IPS-18a (cell line): Measurements from ENCODE around the gene SMARCD3.

ENCODE experiments used
- H3K27ac ChIP-seq: one replicate; pipeline ENCODE4 v1.5.1; 2013; ENCODE audit warnings: low read length
- H3K27me3 ChIP-seq: one replicate; pipeline ENCODE4 v1.6.1; 2013; ENCODE audit warnings: mild to moderate bottlenecking, low read length; ENCODE audit not compliant: control insufficient read depth, insufficient read depth
- H3K36me3 ChIP-seq: one replicate; pipeline ENCODE4 v1.6.1; 2013; ENCODE audit warnings: low read depth, low read length; ENCODE audit not compliant: control insufficient read depth
- H3K4me1 ChIP-seq: one replicate; pipeline ENCODE4 v1.6.1; 2013; ENCODE audit warnings: low read depth, low read length; ENCODE audit not compliant: control insufficient read depth
- H3K4me3 ChIP-seq: one replicate; pipeline ENCODE4 v1.5.1; 2013; ENCODE audit warnings: low read length
- H3K9ac ChIP-seq: one replicate; pipeline ENCODE4 v1.6.1; 2013; ENCODE audit warnings: mild to moderate bottlenecking, low read length, moderate library complexity
- H3K9me3 ChIP-seq: one replicate; pipeline ENCODE4 v1.6.1; 2013; ENCODE audit warnings: low read depth, low read length; ENCODE audit not compliant: control insufficient read depth

Gene SMARCD3

DNA sequence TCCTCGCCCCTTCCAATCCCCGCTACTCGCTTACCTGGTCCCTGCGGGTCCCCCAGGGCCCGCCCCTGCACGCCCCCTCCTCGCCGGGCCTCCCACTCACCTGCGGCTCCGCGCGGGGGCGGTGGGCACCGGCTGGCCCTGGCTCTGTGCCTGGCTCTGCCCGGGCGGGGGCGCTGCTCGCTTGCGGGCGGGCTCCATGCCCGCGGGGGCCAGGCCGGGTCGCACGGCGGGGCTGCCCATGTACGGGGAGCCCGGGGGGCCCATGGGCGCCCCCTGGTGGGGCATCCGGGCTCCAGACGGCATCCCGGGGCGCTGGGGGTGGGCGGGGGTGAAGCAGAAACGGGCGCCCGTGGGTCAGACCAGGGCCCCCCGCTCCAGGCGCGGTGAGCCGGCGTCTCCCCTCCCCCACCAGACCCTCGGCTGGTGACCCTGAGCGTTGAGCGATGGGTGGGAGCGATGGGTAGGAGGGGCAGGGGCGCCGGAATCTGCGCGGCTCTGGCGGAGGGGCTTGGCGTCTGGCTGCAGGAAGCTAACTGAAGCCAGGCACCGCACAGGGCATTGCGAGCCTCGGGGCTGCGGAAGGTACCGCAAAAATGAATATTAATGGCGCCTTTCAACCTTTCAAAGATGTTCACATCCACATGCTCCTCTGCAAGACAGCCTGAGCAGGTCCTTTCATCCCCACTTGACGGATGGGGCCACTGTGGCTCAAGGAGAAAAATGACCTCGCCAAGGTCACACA, 3.0 kb downstream of the SMARCD3 start:
- Histone ChIP-seq H3K27me3 (peaks cover 68% of the 10 kb centered on the region), H3K9ac (no peak overlapping the region), H3K36me3 (no peaks in the 10 kb centered on the region), H3K27ac (no peak overlapping the region), H3K4me3 (peak overlapping the region; percentile 57), H3K4me1 (peaks cover 26% of the 10 kb centered on the region), H3K9me3 (no peaks in the 10 kb centered on the region)

DNA sequence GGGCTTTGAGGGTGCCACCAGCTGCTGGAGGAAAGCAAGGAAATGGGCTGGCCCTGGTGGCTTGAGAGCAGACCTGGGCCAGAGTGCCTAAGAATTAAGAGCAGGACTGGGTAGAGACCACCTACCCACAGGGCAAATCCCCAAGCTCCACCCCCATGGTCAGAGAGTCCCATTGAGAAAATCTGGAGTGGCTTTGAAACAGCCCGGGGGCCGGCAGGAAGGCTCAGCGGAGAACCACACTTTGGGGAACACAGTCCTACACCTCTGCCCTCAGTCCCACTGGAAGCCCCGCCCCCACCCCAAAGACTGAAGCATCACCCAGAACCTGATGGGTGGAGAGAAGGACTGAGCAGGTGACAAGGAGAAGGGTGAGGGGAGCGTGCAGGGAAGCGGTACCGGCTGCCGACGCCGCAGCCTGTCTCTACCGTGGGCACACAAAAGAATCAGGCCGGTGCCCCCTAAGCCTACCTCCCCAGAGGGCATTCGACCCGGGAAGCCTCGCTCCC, 3.6 kb downstream of the SMARCD3 start:
- Histone ChIP-seq H3K9me3 (no peaks in the 10 kb centered on the region), H3K27ac (no peak overlapping the region), H3K4me3 (peak overlapping the region; percentile 57), H3K4me1 (peaks cover 22% of the 10 kb centered on the region), H3K9ac (no peak overlapping the region), H3K36me3 (no peaks in the 10 kb centered on the region), H3K27me3 (peaks cover 61% of the 10 kb centered on the region)

DNA sequence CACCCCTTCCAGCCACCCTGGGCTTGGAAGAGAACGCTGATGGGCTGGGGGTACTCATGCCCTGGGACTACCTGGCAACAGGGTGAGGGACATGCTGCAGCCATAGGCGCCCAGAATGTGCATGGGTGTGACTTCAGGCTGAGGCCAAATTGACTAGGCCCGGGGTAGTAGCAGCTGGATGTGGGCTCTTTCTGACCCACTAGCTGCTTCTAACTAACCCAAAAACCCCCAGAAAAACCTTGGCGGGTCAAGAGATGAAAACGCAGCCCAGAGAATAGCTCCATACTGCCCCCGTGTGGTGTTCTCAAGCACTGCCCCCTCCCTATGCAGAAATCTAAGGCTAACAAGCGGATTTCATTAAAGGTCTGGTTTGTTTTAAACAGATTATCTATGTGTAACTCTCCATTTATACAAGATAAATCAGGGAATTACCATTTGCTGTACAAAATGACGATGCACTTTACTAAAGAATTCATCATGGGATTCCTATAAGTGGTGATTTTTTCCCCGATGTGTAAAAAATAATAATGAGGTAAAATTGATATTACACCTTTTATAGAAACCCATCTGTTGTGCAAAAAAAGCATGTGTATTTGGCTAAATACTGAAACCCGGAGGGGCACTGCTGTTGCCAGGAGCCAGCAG, 4.2 kb downstream of the SMARCD3 start:
- Histone ChIP-seq H3K4me3 (peak overlapping the region; percentile 57), H3K27ac (no peak overlapping the region), H3K27me3 (peaks cover 55% of the 10 kb centered on the region), H3K9me3 (no peaks in the 10 kb centered on the region), H3K36me3 (no peaks in the 10 kb centered on the region), H3K9ac (no peak overlapping the region), H3K4me1 (peaks cover 17% of the 10 kb centered on the region)

DNA sequence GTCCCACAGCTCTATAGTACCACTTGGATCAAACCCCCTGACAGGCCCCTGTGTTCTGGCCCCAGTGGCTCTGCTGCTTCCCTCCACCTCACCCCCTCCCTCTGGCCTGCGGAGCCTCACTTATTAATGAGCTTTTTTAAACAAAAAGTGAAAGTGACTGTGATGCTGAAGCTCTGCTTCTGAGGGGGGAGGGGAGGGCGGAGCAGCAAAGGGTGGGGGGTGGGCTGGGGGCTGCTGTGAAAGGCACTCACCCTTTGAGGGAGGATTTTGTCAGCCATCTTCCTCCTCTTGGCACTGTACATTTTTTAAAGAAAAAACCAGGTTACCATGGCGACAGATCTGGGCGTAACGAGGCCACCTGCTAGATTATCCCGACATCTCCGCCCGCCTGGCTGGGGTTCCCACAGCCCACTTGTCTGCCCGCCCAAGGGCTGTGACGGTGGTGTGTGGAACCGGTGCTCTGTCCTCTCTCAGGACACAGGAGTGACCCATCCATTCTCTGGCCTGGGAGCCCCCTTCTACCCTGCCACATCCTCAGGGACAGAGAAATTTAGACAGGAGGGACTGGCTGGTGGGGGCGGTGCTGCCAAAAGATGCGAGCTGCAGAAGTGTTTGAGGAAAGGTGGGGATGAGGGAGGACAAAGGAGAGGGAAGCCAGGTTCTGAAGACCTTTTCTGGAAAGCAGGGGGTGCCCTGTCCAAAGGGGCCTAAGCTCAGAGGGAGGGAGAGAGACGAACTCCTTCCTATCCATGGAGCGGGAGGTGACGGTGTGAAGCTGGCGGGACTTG, 4.9 kb downstream of the SMARCD3 start:
- Histone ChIP-seq H3K4me1 (peaks cover 15% of the 10 kb centered on the region), H3K9me3 (no peaks in the 10 kb centered on the region), H3K4me3 (no peak overlapping the region), H3K36me3 (peaks cover 3% of the 10 kb centered on the region), H3K27me3 (peaks cover 50% of the 10 kb centered on the region), H3K9ac (no peak overlapping the region), H3K27ac (no peak overlapping the region)

DNA sequence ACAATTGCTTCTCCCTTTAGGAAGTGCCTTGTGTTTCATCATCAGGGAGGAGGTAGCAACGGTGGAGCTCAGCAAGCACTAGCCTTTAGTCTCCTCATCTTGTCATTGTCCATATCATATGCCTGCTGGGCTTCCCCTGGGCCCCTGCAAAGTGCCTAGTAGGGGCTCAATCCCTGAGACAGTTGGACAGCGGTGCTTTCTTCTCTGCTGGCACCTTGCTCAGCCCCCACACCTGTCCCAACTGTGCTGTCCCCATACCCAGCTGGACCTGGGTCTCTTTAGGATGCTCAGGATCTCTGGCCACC, 5.5 kb downstream of the SMARCD3 start:
- Histone ChIP-seq H3K9me3 (no peaks in the 10 kb centered on the region), H3K9ac (no peak overlapping the region), H3K27ac (no peak overlapping the region), H3K4me1 (peaks cover 15% of the 10 kb centered on the region), H3K27me3 (peaks cover 45% of the 10 kb centered on the region), H3K36me3 (peaks cover 3% of the 10 kb centered on the region), H3K4me3 (no peak overlapping the region)

DNA sequence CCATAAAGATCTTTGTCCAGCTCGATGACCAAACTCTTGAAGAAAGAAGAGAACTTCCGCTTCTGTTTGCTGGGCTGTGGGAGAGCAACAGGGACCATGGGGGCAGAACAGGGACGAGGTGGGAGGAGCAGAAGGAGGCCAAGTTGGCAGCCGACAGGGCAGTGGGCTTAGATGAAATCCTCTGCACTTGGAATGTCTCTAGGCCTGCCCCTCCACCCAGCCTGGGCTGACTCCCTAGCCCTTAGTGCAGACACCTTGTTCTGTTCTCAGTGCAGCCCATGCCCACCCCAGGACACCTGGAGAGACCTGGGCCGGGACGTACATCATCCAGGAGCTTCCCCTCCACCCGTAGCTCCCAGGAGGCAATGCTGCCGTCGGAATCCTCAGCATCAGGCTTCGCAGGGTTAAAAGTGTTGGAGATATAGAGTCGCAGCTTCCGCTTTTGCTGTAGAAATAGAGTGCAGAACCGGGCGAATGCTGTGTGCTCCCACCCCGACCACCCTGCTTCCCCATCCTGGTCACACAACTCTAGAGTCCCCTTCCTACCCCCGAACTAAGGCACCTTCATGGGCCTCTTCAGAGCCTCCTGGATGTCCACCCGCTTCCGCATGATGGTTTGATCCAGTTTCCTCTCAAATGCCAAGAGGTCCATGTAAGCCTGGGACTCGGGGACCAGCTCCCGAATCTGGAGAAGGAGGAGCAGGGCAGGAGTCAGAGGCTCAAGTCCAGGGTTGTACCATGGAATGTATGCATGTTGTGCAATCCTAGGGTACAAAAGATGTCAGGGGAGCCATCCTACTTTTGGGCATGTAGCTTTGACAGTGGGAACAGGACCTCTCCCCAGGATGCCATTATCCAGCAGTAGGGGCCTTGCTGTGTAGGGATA, 6.1 kb downstream of the SMARCD3 start:
- H3K4me3 ChIP-seq = no peak overlapping the region
- H3K27me3 ChIP-seq = peaks cover 39% of the 10 kb centered on the region
- H3K36me3 ChIP-seq = peaks cover 3% of the 10 kb centered on the region
- peaks cover 15% of the 10 kb centered on the region for H3K4me1 ChIP-seq
- no peaks in the 10 kb centered on the region for H3K9me3 ChIP-seq
- H3K9ac ChIP-seq = no peak overlapping the region
- H3K27ac ChIP-seq = no peak overlapping the region

DNA sequence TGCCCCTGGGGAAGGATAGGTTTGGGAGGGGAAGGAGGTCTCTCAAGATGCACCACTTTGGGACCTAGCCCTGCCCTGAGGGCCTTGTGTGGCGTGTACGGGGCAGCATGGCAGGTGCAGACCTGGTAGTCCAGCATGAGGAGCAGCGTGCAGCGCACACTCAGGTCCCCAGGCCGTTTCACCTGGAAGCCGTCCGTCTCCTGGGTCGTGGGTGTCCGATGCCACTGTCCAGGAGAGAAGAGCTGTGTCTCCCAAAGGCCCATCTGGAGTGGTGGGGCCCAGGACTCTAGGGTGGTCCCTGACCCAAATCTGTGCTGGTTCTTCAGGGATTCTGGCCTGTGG, 6.8 kb downstream of the SMARCD3 start:
- H3K27ac ChIP-seq = no peak overlapping the region
- H3K4me3 ChIP-seq = no peak overlapping the region
- no peaks in the 10 kb centered on the region for H3K9me3 ChIP-seq
- no peak overlapping the region for H3K9ac ChIP-seq
- H3K27me3 ChIP-seq = peaks cover 32% of the 10 kb centered on the region
- peaks cover 8% of the 10 kb centered on the region for H3K36me3 ChIP-seq
- peaks cover 15% of the 10 kb centered on the region for H3K4me1 ChIP-seq

DNA sequence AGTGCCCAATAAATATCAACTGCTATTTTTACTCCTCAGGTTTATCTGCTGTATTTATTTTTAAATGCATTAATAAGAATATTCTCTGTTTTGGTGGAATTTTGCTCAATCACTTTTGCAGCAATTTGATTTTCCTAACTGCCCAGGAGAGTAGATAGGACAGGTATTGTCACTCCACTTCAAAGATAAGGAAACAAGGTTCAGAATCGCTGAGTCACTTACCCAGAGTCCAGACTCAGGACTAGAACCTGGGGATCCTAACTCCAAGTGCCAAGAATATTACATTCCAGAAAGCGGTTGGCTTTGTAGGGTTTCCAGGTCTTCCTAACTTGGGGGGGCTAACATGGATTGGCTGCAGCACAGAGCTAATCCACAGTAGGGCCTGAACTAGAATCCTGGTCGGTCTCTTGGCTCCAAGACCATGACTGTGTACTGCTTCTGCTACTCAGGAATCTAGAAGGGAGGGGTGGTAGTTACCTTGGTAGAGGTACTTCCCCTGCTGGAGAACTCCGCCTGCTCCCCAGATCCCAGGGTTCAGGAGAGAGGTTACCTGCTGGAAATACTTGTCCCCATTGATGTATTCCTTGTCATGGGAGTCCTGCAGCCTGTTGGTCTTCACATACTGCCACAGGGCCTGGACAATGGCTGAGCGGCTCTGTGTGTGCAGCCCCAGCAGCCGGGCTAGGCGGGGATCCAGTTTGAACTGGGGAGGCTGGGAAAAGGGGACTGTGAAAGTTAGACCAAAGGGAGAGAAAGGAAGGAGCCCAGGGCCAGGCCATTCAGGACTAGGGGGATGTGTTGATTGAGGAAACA, 7.3 kb downstream of the SMARCD3 start:
- Histone ChIP-seq H3K36me3 (peaks cover 11% of the 10 kb centered on the region), H3K4me1 (peaks cover 15% of the 10 kb centered on the region), H3K9me3 (no peaks in the 10 kb centered on the region), H3K27ac (no peak overlapping the region), H3K27me3 (peaks cover 26% of the 10 kb centered on the region), H3K9ac (no peak overlapping the region), H3K4me3 (no peak overlapping the region)

DNA sequence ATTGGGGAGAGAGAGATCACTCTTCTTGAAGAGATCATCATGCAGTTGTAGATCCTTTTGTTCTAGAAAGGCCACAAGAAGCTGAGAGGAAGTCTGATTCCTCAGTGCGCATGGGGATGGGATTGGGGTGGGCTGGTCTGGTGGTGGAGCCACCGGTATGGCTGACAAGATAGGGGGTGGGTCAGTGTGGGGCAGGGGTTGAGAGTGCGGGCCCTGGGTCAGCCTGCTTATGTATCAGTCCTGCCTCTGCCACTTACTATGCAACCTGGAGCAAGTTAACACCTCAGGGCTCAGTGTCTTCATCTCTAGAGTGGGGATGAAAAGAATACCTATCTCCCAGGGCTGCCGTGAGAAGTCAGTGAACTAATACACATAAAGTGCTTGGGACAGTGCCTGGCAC, 8.0 kb downstream of the SMARCD3 start:
- Histone ChIP-seq H3K27ac (no peak overlapping the region), H3K4me3 (no peak overlapping the region), H3K9me3 (no peaks in the 10 kb centered on the region), H3K4me1 (peaks cover 15% of the 10 kb centered on the region), H3K36me3 (peaks cover 11% of the 10 kb centered on the region), H3K9ac (no peak overlapping the region), H3K27me3 (peaks cover 20% of the 10 kb centered on the region)

DNA sequence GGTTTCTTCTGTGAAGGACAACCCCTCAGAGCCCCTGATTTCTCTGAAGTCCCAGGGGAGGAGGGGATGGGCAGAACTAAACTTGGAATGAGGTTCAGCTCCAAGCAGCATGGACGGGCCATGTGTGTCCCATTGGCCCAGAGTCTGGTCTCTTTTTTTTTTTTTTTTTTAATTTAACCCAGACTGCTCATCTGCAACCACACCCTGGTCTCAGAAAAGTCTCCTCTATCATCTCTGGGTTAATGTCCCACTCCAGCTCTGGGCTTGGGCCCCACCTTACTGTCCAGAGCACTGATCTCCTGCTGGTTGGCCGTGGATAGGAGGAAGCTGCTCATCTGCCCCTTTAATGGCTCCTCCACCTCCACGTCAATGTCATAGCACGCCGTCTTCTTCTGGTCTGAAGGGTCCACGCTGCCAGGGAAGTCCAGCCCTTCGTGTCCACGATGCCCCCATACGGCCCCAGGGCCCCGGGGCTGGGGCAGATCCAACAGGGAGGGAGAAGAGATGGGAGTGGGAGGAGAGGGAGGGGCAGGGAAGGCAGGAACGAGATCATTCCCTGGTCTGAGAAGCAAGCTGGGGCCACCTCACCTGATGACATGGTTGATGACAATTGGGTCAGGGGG, 8.5 kb downstream of the SMARCD3 start:
- Histone ChIP-seq H3K36me3 (peaks cover 11% of the 10 kb centered on the region), H3K9me3 (no peaks in the 10 kb centered on the region), H3K9ac (no peak overlapping the region), H3K27ac (no peak overlapping the region), H3K4me3 (no peak overlapping the region), H3K27me3 (peaks cover 14% of the 10 kb centered on the region), H3K4me1 (peaks cover 12% of the 10 kb centered on the region)
